Adrenal gland (tissue), 12 donors: ENCODE data around the gene ENO1. TPM values are rescaled to one million over a fixed set of nuclear protein-coding genes. Genes with fewer than 3 reads are reported as not detected.
"Not testable (repeated sequence)": the region's sequence is repeated elsewhere in the genome, so short reads cannot be mapped to it uniquely, and the experiment has no call there.

Experiments
- DNase-seq, 7 donors: peaks; one replicate each; pipeline ENCODE4 v3.0.0-alpha.2; 2019 to 2020
- H3K27ac ChIP-seq, 5 donors: fragments of 200-600 bp; sonication (generic) in 4 of 5; 1 replicate in 3 of 5; 2 replicates in 2 of 5; pipeline versions ENCODE4 v1.5.1 to v1.8.0; 2016 to 2020; ENCODE audit warnings: mild to moderate bottlenecking in 1 of 5
- H3K27me3 ChIP-seq: fragments of 200-600 bp; 2 replicates; pipeline ENCODE4 v1.8.0; 2021
- H3K36me3 ChIP-seq, 2 donors: fragments of 200-600 bp; replicated peaks in 1 of 2; 1 replicate in 1 of 2; 2 replicates in 1 of 2; pipeline versions ENCODE4 v1.5.1 to v1.8.0; 2018 to 2022
- H3K4me1 ChIP-seq, 2 donors: fragments of 200-600 bp; replicated peaks in 1 of 2; 1 replicate in 1 of 2; 2 replicates in 1 of 2; pipeline versions ENCODE4 v1.5.1 to v1.8.0; 2018 to 2021
- H3K4me3 ChIP-seq, 4 donors: fragments of 200-600 bp; sonication (generic) in 3 of 4; one replicate each; pipeline ENCODE4 v1.5.1; 2016 to 2018
- H3K9me3 ChIP-seq, 3 donors: fragments of 200-600 bp; sonication (generic) in 1 of 3; replicated peaks in 1 of 3; 1 replicate in 2 of 3; 2 replicates in 1 of 3; pipeline versions ENCODE4 v1.5.1 to v1.8.0; 2016 to 2021
- CTCF ChIP-seq, 6 experiments: fragments of 450-650 bp in 4 of 6; fragments of 200-600 bp in 2 of 6; sonication (generic) in 1 of 6; IDR thresholded peaks; 1 replicate in 5 of 6; 2 replicates in 1 of 6; pipeline versions ENCODE4 v1.5.1 to v1.8.0; 2016 to 2021; ENCODE audit warnings: antibody characterized with exemption in 6 of 6, mild to moderate bottlenecking in 2 of 6, moderate library complexity in 1 of 6
- POLR2A ChIP-seq, 2 donors: fragments of 450-650 bp; IDR thresholded peaks; one replicate each; pipeline ENCODE4 v1.6.1; 2017; ENCODE audit warnings: antibody characterized with exemption in 2 of 2, mild to moderate bottlenecking in 2 of 2, moderate library complexity in 1 of 2
- WGBS, 4 donors: extraction: QIAGEN DNeasy Blood & Tissue Kit in 2 of 4; methylation state at CpG; one replicate each; pipeline versions ENCODE4 v1.1.5 to v1.1.7; 2013 to 2017; 5-methylcytosine and 5-hydroxymethylcytosine counted together
- intact Hi-C, 2 donors: fragments of 100-400 bp; cut with DNase I; formaldehyde crosslinking; loops; one replicate each; pipeline versions ENCODE4 v1.14.1 to v1.15.0; 2022 to 2023
- polyA plus RNA-seq, 3 donors: library from polyadenylated mRNA; stranded (reverse); fragments of 200-250 nt in 2 of 3; fragments of 350-450 nt in 1 of 3; fragmentation: Illumina TruSeq in 1 of 3; extraction: RNeasy Lipid Tissue Mini Kit (QIAGEN cat#74804) in 1 of 3; gene quantifications; one replicate each; pipeline ENCODE4 v1.2.3, GENCODE V29; 2013 to 2014
- total RNA-seq, 9 donors: library from RNA; depleted of rRNA in 4 of 9; stranded (reverse); fragments of >200 nt in 4 of 9; fragments of 120-200 nt in 1 of 9; fragmentation: NEBNext Ultra II Directional in 1 of 9; extraction: Animal tissue kit (Norgen Biotek cat#: 25700) in 1 of 9; gene quantifications; one replicate each; pipeline versions ENCODE4 v1.1.0 to v1.2.4, GENCODE V29; 2013 to 2023
- donor health status: healthy with polysubstance abuse.
- donor health status: Bipolar disorder and iron deficiency.
- donor health status: DM: yes; HTN: yes; CAD: no.
- donor health status: DM: no; HTN: no; CAD: no.
- donor health status: DM: no; HTN: no; CAD: no.
- donor health status: DM: yes; HTN: yes; CAD: no.

Gene ENO1
- total and polyA plus RNA-seq, 12 donors = 142 to 819 (median 581) TPM

GRCh38 chr1:8831340-8831739 is 47.1 kb downstream of the ENO1 start:
- WGBS, 4 donors = 56 to 71% (median 67%) methylated on average over 4 of the region's 4 CpGs
- intact Hi-C loops = no loop called here
- H3K27me3 ChIP-seq = no peaks in the 10 kb centered on the region
- no peak overlapping the region for H3K4me3 ChIP-seq
- no peaks in the 10 kb centered on the region for H3K9me3 ChIP-seq
- H3K4me1 ChIP-seq = peaks cover 0 to 6% of the 10 kb centered on the region in 2 donors
- TF ChIP-seq POLR2A (IDR thresholded peaks at IDR 0.05) (no peak), CTCF (IDR thresholded peaks at IDR 0.05) (peak in 1 of 6 experiments; percentile 2)
- H3K27ac ChIP-seq = no peak overlapping the region
- DNase-seq = peak in 1 of 7 donors; percentile 21
- H3K36me3 ChIP-seq = no peaks in the 10 kb centered on the region

- H3K4me1 ChIP-seq, H3K27ac ChIP-seq, H3K9me3 ChIP-seq, H3K36me3 ChIP-seq, H3K27me3 ChIP-seq, intact Hi-C loops, H3K4me3 ChIP-seq: not testable (repeated sequence)
- WGBS, 4 donors = 80 to 86% (median 83%) methylated on average over 10 of the region's 10 CpGs
- DNase-seq = peak in 1 of 7 donors; percentile 54
Measured at GRCh38 chr1:8830732-8831131, 47.8 kb downstream of the ENO1 start.

GRCh38 chr1:8825985-8826481 is 52.5 kb downstream of the ENO1 start:
- WGBS, 4 donors = 80 to 87% (median 81%) methylated on average over 8 to 10 of the region's 10 CpGs
- H3K4me1 ChIP-seq = peaks cover 0 to 11% of the 10 kb centered on the region in 2 donors
- H3K27ac ChIP-seq = no peak overlapping the region
- H3K9me3 ChIP-seq = no peaks in the 10 kb centered on the region
- no peaks in the 10 kb centered on the region for H3K36me3 ChIP-seq
- DNase-seq = peak in 1 of 7 donors; percentile 45
- intact Hi-C loops = no loop called here
- H3K27me3 ChIP-seq = no peaks in the 10 kb centered on the region
- TF ChIP-seq POLR2A (IDR thresholded peaks at IDR 0.05) = no peak
- TF ChIP-seq CTCF (IDR thresholded peaks at IDR 0.05) = no peak
- no peak overlapping the region for H3K4me3 ChIP-seq

DNA sequence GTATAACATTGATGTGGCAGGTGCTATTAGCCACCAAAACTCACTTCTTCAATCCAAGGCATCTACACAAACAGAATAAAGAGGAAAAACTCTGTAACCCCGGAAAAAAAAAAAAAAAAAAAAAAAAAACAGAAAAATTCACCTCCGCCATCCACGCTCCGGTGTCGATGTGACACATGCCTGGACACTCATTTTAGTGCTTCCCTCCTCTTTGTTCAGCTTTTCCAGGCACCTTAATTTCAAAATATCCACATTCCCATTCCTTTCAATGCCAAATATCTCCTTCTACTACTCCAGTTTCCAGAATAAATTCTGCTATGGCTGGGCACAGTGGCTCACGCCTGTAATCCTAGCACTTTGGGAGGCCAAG is 55.2 kb downstream of the ENO1 start:
- Histone ChIP-seq H3K27ac (peak overlapping the region in 2 of 5 donors; percentile 49 to 50), H3K4me3 (no peak overlapping the region), H3K27me3 (no peaks in the 10 kb centered on the region), H3K4me1 (peaks cover 0 to 9% of the 10 kb centered on the region in 2 donors), H3K9me3 (no peaks in the 10 kb centered on the region), H3K36me3 (no peaks in the 10 kb centered on the region)
- WGBS, 4 donors = 61 to 79% (median 77%) methylated on average over 6 of the region's 6 CpGs
- DNase-seq = no peak
- TF ChIP-seq POLR2A (IDR thresholded peaks at IDR 0.05) = no peak
- TF ChIP-seq CTCF (IDR thresholded peaks at IDR 0.05) = no peak
- intact Hi-C loops = no loop called here
